Umbilical cord (tissue), 1 donor: ENCODE data around the gene RELN. TPM values are rescaled to one million over a fixed set of nuclear protein-coding genes. Genes with fewer than 3 reads are reported as not detected.

Experiments
- total RNA-seq: library from RNA; depleted of rRNA; stranded (reverse); fragments of >200 nt; gene quantifications from one replicate; pipeline ENCODE4 v1.2.3, GENCODE V29; 2014; ENCODE audit warnings: low replicate concordance; ENCODE audit not compliant: insufficient read depth

Gene RELN
- total RNA-seq, 1 donor from 2014 or later: 1.2 TPM

Other genes with a start within 250 kb of the RELN start
- gene ORC5, start 218.4 kb upstream of the RELN start, total RNA-seq: 47.9 TPM